IMR-90 (cell line): ENCODE measurements around the gene ENTPD7. TPM values are rescaled to one million over a fixed set of nuclear protein-coding genes. Genes with fewer than 3 reads are reported as not detected.

Experiments used
- ATAC-seq: fragments of 200-7000 bp; cut with Tn5 transposase; 2 replicates; pipeline ENCODE4 v1.9.1; 2020; ENCODE audit warnings: low read depth, mild to moderate bottlenecking, moderate library complexity
- BruUV-seq: library from RNA; stranded (reverse); fragments of 400-500 nt; replicated peaks from 2 replicates; lab custom pipeline; 2021; lab: Mats Ljungman, UMichigan
- CTCF ChIA-PET: fragments of 300-600 bp; formaldehyde crosslinking; extraction: SDS; loops from one replicate; lab custom pipeline; 2021; ENCODE audit warnings: antibody characterized with exemption; lab: Yijun Ruan, JAX
- POLR2A ChIA-PET: fragments of 300-600 bp; sonication (Branson Sonifier 250); formaldehyde crosslinking; loops from one replicate; lab custom pipeline; 2022; ENCODE audit warnings: antibody characterized with exemption; ENCODE audit not compliant: unreplicated experiment; lab: Charles Lee
- DNase-seq: peaks from one replicate; pipeline ENCODE4 v3.0.0; 2013
- H2AFZ ChIP-seq: replicated peaks from 2 replicates; pipeline ENCODE3; 2013; ENCODE audit warnings: low read length, mild to moderate bottlenecking; ENCODE audit not compliant: poor library complexity
- H2AK5ac ChIP-seq: 2 replicates; pipeline ENCODE4 v1.6.1; 2013; ENCODE audit warnings: low read depth, low read length, inconsistent platforms
- H2AK9ac ChIP-seq: replicated peaks from 2 replicates; pipeline ENCODE3; 2013; ENCODE audit warnings: mild to moderate bottlenecking, low read depth, low read length, moderate library complexity; ENCODE audit not compliant: poor library complexity
- H2BK120ac ChIP-seq: 2 replicates; pipeline ENCODE4 v1.6.1; 2013; ENCODE audit warnings: low read depth, low read length, inconsistent platforms
- H2BK15ac ChIP-seq: 3 replicates; pipeline ENCODE4 v1.6.1; 2013; ENCODE audit warnings: low read depth, low read length, inconsistent platforms
- H2BK20ac ChIP-seq: 2 replicates; pipeline ENCODE4 v1.6.1; 2013; ENCODE audit warnings: low read depth, mild to moderate bottlenecking, inconsistent platforms, low read length, moderate library complexity
- H2BK5ac ChIP-seq: 2 replicates; pipeline ENCODE4 v1.6.1; 2013; ENCODE audit warnings: mild to moderate bottlenecking, low read depth, low read length, inconsistent platforms; ENCODE audit not compliant: poor library complexity, severe bottlenecking
- H3K14ac ChIP-seq: replicated peaks from 2 replicates; pipeline ENCODE4 v1.6.1; 2013; ENCODE audit warnings: low read depth, low read length, inconsistent platforms
- H3K18ac ChIP-seq: 2 replicates; pipeline ENCODE4 v1.6.1; 2013; ENCODE audit warnings: low read depth, low read length, control low read depth
- H3K23ac ChIP-seq: 2 replicates; pipeline ENCODE4 v1.6.1; 2013; ENCODE audit warnings: low read depth, low read length, inconsistent platforms
- H3K27ac ChIP-seq: 2 replicates; pipeline ENCODE4 v1.5.1; 2013; ENCODE audit warnings: mild to moderate bottlenecking, control low read depth, low read length; ENCODE audit not compliant: insufficient read depth
- H3K27me3 ChIP-seq: 2 replicates; pipeline ENCODE4 v1.6.1; 2013; ENCODE audit warnings: low read length; ENCODE audit not compliant: control insufficient read depth, insufficient read depth
- H3K36me3 ChIP-seq: 2 replicates; pipeline ENCODE4 v1.6.1; 2013; ENCODE audit warnings: low read length, mixed read lengths; ENCODE audit not compliant: control insufficient read depth, insufficient read depth
- H3K4ac ChIP-seq: 2 replicates; pipeline ENCODE4 v1.6.1; 2013; ENCODE audit warnings: low read depth, low read length, inconsistent platforms
- H3K4me1 ChIP-seq: 2 replicates; pipeline ENCODE4 v1.6.1; 2013; ENCODE audit warnings: low read length, mixed read lengths; ENCODE audit not compliant: control insufficient read depth, insufficient read depth
- H3K4me2 ChIP-seq: 2 replicates; pipeline ENCODE4 v1.6.1; 2013; ENCODE audit warnings: low read depth, mild to moderate bottlenecking, control low read depth, low read length, moderate library complexity
- H3K4me3 ChIP-seq: 2 replicates; pipeline ENCODE4 v1.5.1; 2013; ENCODE audit warnings: low read depth, mild to moderate bottlenecking, control low read depth, low read length, moderate library complexity; ENCODE audit not compliant: insufficient read depth
- H3K56ac ChIP-seq: 2 replicates; pipeline ENCODE4 v1.6.1; 2013; ENCODE audit warnings: low read length, inconsistent platforms; ENCODE audit not compliant: insufficient read depth; ENCODE audit errors: extremely low read depth
- H3K79me1 ChIP-seq, 2 experiments: 2 replicates each; pipeline ENCODE4 v1.6.1; 2013; ENCODE audit warnings: low read length in 2 of 2, inconsistent platforms in 1 of 2, low read depth in 1 of 2
- H3K9ac ChIP-seq: 2 replicates; pipeline ENCODE4 v1.6.1; 2013; ENCODE audit warnings: low read depth, low read length, control low read depth
- H3K9me1 ChIP-seq: 2 replicates; pipeline ENCODE4 v1.6.1; 2013; ENCODE audit warnings: low read length, inconsistent platforms; ENCODE audit not compliant: insufficient read depth
- H3K9me3 ChIP-seq: 2 replicates; pipeline ENCODE4 v1.6.1; 2013; ENCODE audit warnings: low read length; ENCODE audit not compliant: control insufficient read depth, insufficient read depth
- H4K20me1 ChIP-seq: 2 replicates; pipeline ENCODE4 v1.6.1; 2013; ENCODE audit warnings: low read length, inconsistent platforms; ENCODE audit not compliant: insufficient read depth
- H4K5ac ChIP-seq: 2 replicates; pipeline ENCODE4 v1.6.1; 2013; ENCODE audit warnings: mild to moderate bottlenecking, low read depth, low read length, control low read depth
- H4K8ac ChIP-seq, 2 experiments: 2 replicates each; pipeline ENCODE4 v1.6.1; 2013; ENCODE audit warnings: low read depth in 2 of 2, low read length in 2 of 2, control low read depth in 1 of 2, inconsistent platforms in 1 of 2
- H4K91ac ChIP-seq: 2 replicates; pipeline ENCODE4 v1.6.1; 2013; ENCODE audit warnings: low read depth, low read length, inconsistent platforms; ENCODE audit not compliant: insufficient read depth
- BHLHE40 ChIP-seq: fragments of 150-350 bp; IDR thresholded peaks from 2 replicates; pipeline ENCODE4 v1.6.1; 2016; ENCODE audit warnings: mild to moderate bottlenecking, low read depth, low read length
- FOS ChIP-seq: fragments of 150-350 bp; IDR thresholded peaks from 2 replicates; pipeline ENCODE4 v1.6.1; 2016; ENCODE audit warnings: low read depth, low read length
- RAD21 ChIP-seq: IDR thresholded peaks from 2 replicates; pipeline ENCODE4 v1.6.1; 2012; ENCODE audit warnings: low read length, improper control_type of control experiment
- USF2 ChIP-seq: fragments of 150-350 bp; IDR thresholded peaks from 2 replicates; pipeline ENCODE4 v1.6.1; 2017; ENCODE audit warnings: mild to moderate bottlenecking, antibody characterized with exemption, low read length, low read depth
- WGBS, 2 experiments: methylation state at CpG; one replicate each; pipeline versions ENCODE4 v1.1.5 to v1.1.7; 2013; ENCODE audit warnings: missing lambda C conversion rate in 2 of 2; ENCODE audit not compliant: insufficient read length in 1 of 2; ENCODE audit errors: extremely low coverage in 2 of 2; 5-methylcytosine and 5-hydroxymethylcytosine counted together
- dilution Hi-C: fragments of 300-500 bp; cut with HindIII; formaldehyde crosslinking; loops from one replicate; pipeline ENCODE4 v1.14.3; 2018; ENCODE audit warnings: low sequenced_read_pairs; ENCODE audit not compliant: unreplicated experiment
- in situ Hi-C: fragments of 300-500 bp; cut with MboI; formaldehyde crosslinking; loops from 3 replicates; pipeline ENCODE4 v1.14.3; 2019; ENCODE audit warnings: low sequenced_read_pairs, inconsistent platforms, mixed read lengths
- intact Hi-C: fragments of 100-400 bp; cut with micrococcal nuclease; formaldehyde crosslinking; loops from 2 replicates; pipeline ENCODE4 v1.10.0; 2022
- polyA plus RNA-seq, 3 experiments: library from polyadenylated mRNA; depleted of rRNA; stranded (reverse); fragments of >200 nt; gene quantifications; 2 replicates each; pipeline ENCODE4 v1.2.3, GENCODE V29; 2012; ENCODE audit warnings: low replicate concordance in 1 of 3
- total RNA-seq: library from RNA; depleted of rRNA; stranded (reverse); fragments of >200 nt; gene quantifications from 2 replicates; pipeline ENCODE4 v1.2.3, GENCODE V29; 2012

ENTPD7 gene
- total and polyA plus RNA-seq, 2 of the 4 experiments (the other 2 are of a cell fraction) = 8.0 to 23.3 TPM

- ATAC-seq (no peak), DNase-seq (no peak)
- H4K20me1 ChIP-seq = peaks cover 4% of the 10 kb centered on the region; the same call in 1 of the 2 replicates
- no peak overlapping the region for H3K4ac ChIP-seq
- in situ Hi-C loops = no loop called here
- no peak overlapping the region for H3K27ac ChIP-seq
- H2AFZ ChIP-seq = no peak overlapping the region
- H2BK120ac ChIP-seq = no peak overlapping the region
- BruUV-seq = no TSS peak
- no peak overlapping the region for H2AK9ac ChIP-seq
- H3K23ac ChIP-seq = no peak overlapping the region
- WGBS, 2 experiments = no CpG with 5 or more reads among the region's 2 CpGs
- TF ChIP-seq BHLHE40 (no peak), USF2 (no peak), FOS (no peak), RAD21 (no peak)
- no peak overlapping the region for H3K18ac ChIP-seq
- peaks cover 13% of the 10 kb centered on the region for H3K36me3 ChIP-seq
- H2AK5ac ChIP-seq = no peak overlapping the region
- no peaks in the 10 kb centered on the region for H3K4me1 ChIP-seq
- no peak overlapping the region for H3K9ac ChIP-seq
- H4K8ac ChIP-seq = no peak overlapping the region
- H4K5ac ChIP-seq = no peak overlapping the region
- H2BK5ac ChIP-seq = no peak overlapping the region
- no peak overlapping the region for H2BK15ac ChIP-seq
- H3K56ac ChIP-seq = no peak overlapping the region
- ChIA-PET CTCF (no interaction called here), POLR2A (no interaction called here)
- no peak overlapping the region for H2BK20ac ChIP-seq
- no peak overlapping the region for H3K4me3 ChIP-seq
- no peak overlapping the region for H3K4me2 ChIP-seq
- intact Hi-C loops = no loop called here
- H3K27me3 ChIP-seq = no peaks in the 10 kb centered on the region
- dilution Hi-C loops = no loop called here
- no peaks in the 10 kb centered on the region for H3K9me3 ChIP-seq
- H4K91ac ChIP-seq = no peak overlapping the region
- peaks cover 14 to 32% of the 10 kb centered on the region in 2 experiments for H3K79me1 ChIP-seq
- no peak overlapping the region for H3K14ac ChIP-seq
- peaks cover 8% of the 10 kb centered on the region for H3K9me1 ChIP-seq
Measured at GRCh38 chr10:99665304-99665703, 6.0 kb downstream of the ENTPD7 start.
